H1 (cell line): ENCODE measurements around the gene RASSF10. TPM values are rescaled to one million over a fixed set of nuclear protein-coding genes. Genes with fewer than 3 reads are reported as not detected.

ENCODE experiments used
- CHD7 ChIP-seq: fragments of 300-600 bp; sonication (generic); IDR thresholded peaks from 2 replicates; pipeline ENCODE4 v1.7.1; 2012; ENCODE audit warnings: low read length, moderate library complexity, mild to moderate bottlenecking, inconsistent platforms; ENCODE audit not compliant: insufficient replicate concordance
- polyA plus RNA-seq, 7 experiments: library from polyadenylated mRNA; depleted of rRNA in 3 of 7; stranded (reverse) in 5 of 7; unstranded in 2 of 7; fragments of >200 nt in 5 of 7; fragments of 200-250 nt in 2 of 7; gene quantifications; 1 replicate in 5 of 7; 2 replicates in 1 of 7; 4 replicates in 1 of 7; pipeline versions ENCODE4 v1.2.1 to v1.2.3, GENCODE V29; 2011 to 2013; ENCODE audit warnings: missing spikeins in 2 of 7, mixed read lengths in 2 of 7
- total RNA-seq: library from RNA; stranded (reverse); fragmentation: NEBNext Ultra II Directional; extraction: Animal tissue kit (Norgen Biotek cat#: 25700); gene quantifications from 2 replicates; pipeline ENCODE4 v1.2.1, GENCODE V29; 2021

RASSF10 gene
- total and polyA plus RNA-seq, 2 of the 8 experiments (the other 6 are each of a cell fraction or from before 2014, with no cell fraction given) = 0.51 to 1.8 TPM

- no peak for TF ChIP-seq CHD7
These were observed 5.2 kb upstream of the RASSF10 start (continued) for GRCh38 chr11:13003736-13004493.
